DND-41 (cell line): Measurements from ENCODE around the gene PDE4D.

Source experiments
- CTCF ChIP-seq: IDR thresholded peaks from 2 replicates; pipeline ENCODE4 v1.5.1; 2012; ENCODE audit warnings: borderline replicate concordance, low read length, moderate library complexity, mild to moderate bottlenecking; ENCODE audit not compliant: poor library complexity, severe bottlenecking; ENCODE audit errors: extremely low read depth
- EZH2 ChIP-seq: IDR thresholded peaks from 3 replicates; pipeline ENCODE4 v1.6.1; 2012; ENCODE audit warnings: borderline replicate concordance, low read depth, mild to moderate bottlenecking, moderate library complexity, low read length, inconsistent platforms; ENCODE audit not compliant: severe bottlenecking

GRCh38 chr5:59536875-59537274 lies 356.7 kb downstream of the PDE4D start:
- TF ChIP-seq CTCF = no peak
- no peak for TF ChIP-seq EZH2
